GM19023 (cell line): ENCODE results near the gene JAG1.
"Not testable (repeated sequence)": the region's sequence is repeated elsewhere in the genome, so short reads cannot be mapped to it uniquely, and the experiment has no call there.

Source experiments
- ATAC-seq: cut with Tn5 transposase; IDR thresholded peaks from one replicate; pipeline ENCODE4 v1.9.1; 2021; ENCODE audit warnings: mild to moderate bottlenecking, moderate library complexity; ENCODE audit not compliant: unreplicated experiment

JAG1 gene

DNA sequence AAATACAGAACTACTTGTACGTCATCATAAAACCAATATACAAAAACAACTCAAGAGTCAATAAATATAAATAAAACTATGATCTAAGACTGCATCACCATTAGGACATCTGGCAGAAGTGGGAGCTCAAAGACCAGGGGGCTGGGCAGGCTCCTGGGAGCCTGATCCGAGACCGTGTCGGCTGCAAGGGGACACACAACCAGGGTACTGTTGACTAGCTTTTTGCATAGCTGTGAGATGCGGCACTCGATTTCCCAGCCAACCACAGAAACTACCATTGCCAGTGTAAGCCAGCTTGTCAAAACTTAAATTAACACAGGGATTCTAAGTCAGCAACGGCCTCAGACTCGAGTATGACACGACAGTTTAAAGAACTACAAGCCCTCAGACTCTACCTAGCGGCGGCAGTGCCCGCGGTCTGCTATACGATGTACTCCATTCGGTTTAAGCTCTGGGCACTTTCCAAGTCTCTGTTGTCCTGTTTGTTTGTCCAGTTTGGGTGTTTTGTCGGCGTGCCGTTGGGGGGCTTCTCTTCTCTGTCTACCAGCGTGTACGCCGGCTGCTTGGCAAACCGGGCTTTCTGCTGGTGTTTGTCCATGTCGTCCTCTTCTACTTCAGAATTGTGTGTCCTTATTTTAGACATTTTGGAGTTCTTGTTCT, 34.6 kb downstream of the JAG1 start:
- no peak for ATAC-seq

GRCh38 chr20:10637563-10637962, 36.2 kb downstream of the JAG1 start:
- ATAC-seq, result no peak

DNA sequence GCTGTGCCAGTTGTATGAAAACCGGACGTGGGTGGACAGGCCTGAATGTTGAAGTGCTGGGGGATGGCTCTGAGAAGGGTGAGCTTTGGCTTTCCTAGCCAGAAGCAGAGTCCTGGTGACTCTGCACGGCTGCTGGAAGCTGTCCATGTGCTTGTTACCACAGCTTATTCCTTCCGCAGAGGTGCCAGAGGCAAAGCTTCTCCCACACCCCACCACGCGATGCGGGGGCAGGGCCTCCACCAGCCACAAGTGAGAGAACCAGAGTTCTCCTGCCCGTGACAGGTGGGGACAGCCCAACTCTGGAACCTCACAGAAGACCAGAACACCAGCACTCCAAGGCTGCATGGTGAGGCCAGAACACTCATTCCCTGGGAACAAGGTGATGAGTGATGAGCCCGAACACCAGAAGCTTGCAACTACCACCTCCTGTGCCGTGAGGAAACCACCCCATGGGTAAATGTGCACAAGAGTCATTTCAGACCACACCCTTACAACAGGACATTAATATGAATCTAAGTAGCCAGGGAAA, 36.7 kb downstream of the JAG1 start:
- no peak for ATAC-seq

DNA sequence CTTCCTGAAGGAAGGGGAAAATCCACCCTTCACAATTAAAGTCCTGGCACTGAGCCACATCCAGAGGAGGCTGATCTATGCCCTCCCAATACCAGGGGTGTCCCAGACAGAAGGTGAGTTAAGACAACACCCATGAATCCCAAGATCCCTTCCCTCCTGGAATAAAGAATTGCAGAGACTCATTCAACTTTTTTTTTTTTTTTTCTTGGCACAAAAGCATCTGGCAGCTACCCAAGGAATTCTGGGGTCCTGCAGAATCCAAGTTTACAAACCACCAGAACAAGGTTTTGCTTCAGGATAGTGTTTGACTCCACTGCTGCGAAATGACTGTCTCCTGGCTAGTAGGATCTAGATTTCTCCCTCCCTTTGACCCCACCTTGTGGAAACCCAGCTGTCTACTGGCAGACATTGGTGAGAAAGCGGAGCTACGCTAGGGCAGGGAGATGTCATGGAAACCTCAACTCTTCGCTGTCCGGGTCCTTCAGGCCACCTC, 37.4 kb downstream of the JAG1 start:
- ATAC-seq, result no peak

DNA sequence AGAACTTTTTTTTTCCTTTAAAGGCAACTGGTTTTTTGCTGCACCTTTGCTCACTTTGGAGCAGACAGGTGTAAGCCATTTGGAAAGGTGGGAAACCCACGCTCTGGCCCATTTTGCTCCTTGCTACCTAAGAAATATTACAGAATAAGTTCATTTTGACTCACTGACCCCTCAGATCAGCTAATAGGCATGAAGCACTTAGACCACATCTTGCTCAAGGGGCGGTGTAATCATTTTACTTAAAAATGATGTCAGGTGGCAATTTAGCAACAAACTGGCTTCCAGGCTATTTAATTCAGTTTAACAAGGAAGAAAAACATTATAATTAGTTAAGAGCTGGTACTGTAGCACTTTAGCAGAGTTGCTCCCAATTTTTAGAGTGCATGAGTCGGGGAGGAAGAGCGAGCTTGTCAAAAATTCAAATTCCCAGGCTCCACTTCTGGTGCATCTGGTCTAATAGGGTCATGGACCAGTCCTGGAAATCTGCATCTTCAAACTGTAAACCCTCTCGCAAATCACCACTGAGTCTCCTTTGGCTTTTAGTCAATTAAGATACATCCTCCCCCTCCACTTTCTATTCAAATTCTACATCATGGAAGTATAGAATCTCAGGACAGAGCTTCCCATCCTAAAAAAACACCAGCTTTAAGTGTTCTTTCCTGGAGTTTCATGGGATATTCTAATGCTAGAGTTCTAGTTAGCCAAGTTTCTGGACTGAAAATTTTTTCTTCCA, 38.2 kb downstream of the JAG1 start:
- no peak for ATAC-seq

GRCh38 chr20:10634683-10635411, 39.0 kb downstream of the JAG1 start:
- no peak for ATAC-seq

GRCh38 chr20:10634211-10634610, 39.6 kb downstream of the JAG1 start:
- ATAC-seq, result no peak

DNA sequence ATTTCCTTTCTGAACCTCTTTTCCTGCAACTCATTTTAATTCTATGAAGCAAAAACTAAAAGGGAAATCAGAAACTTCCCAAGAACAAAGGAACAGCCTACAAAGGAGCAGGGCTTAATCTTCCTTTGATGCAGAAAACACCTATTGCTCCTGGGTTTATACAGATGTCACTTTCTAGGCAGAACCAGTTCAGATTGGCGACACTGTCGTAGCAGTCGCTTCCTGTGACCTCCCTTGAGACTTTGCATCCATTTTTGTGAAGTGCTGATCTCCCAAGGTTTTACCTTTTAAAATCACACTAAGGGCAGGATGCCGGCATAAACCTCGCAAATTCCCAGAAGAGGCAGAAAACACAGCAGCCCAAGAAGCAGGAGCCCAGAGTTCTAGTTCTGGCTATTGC, 40.1 kb downstream of the JAG1 start:
- ATAC-seq, result no peak

- no peak for ATAC-seq
Observed at GRCh38 chr20:10632721-10633509, 40.9 kb downstream of the JAG1 start.

GRCh38 chr20:10631126-10631525, 42.7 kb downstream of the JAG1 start:
- no peak for ATAC-seq

DNA sequence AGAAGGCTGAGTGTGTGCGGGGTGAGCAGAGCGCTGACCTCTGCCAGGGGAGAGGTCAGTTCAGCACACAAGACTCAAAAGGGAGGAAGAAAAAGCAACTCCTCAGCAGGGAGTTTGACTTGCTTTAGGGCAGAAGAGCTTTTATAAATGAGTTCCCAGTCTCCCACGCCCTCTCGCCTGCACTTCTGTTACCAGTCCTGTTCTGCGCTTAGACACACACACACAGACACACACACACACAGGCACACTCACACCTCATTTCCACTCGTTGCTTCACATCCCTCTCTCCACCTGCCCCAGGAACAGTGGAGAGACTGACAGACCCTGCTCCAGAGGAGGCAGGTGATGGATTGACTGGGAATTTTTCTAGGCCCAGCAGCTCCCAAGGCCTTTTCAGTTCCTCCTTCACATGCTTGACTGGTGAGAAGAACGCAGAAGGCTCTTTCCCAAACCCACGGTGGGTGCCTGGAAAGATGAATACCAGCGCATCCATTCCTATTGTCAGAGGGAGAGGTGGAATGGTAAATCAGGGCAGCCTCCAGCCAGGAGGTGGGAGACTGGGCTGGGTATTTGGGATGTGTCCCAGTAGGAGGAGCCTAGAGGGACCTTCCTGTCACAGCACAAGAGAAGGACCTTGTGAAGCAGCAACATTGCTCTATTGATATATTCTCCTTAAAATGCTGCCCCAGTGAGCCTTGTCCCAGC, 43.7 kb downstream of the JAG1 start:
- no peak for ATAC-seq

GRCh38 chr20:10626896-10627295, 46.9 kb downstream of the JAG1 start:
- no peak for ATAC-seq

DNA sequence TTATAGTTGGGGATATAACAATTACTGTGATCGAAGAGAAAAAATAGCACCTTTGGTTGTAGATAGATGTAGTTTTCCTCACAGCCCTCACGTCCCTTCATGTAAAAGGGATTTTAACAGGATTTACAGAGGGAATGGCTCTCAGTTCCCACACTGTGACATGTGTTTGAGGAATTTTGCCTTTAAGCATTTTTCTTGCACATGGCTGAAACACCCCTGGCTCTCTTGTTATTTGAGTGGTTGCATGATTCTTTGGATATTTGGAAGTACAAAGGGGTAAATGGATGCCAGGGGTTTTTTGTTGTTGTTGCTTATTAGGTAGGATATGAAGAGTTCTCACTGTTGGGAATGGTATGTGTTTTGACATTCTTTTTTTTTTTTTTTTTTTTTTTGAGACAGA, 48.2 kb downstream of the JAG1 start:
- no peak for ATAC-seq

DNA sequence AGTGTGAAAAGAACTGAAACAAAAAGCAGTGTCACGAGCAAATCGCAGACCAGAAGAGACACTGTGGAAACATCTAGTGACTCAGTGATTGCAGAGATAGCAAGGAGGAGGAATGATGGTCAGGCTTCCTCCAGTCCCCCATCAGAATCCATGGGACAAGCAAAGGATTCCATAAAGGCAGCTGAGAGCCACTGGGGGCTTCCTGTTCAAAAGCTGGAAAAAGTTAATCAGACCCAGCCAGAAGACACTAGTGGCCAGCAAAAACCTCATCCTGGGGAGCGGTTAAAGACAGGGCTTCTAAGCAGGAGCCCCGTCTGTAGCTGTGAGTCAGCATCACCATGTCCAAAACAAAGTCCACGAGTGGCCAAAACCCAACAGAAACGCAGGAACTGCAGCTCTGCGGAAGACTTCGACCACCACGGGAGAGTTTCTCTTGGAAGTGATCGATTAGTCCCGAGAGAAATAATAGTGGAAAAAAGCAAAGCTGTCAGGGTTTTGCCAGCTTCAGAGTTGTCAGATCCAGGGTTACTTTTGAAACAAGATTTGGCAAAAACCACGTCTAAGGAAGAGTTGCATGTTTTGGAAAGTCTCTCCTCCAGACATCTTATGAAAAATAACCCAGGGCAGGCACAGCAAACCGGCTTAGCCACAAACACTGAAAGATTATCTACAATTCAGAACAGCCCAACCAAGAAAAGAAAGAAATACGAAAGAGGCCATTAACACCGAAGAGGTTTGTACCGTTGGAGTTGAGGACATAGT, 51.0 kb downstream of the JAG1 start:
- ATAC-seq, result no peak

- ATAC-seq, result no peak
Observed at GRCh38 chr20:10621149-10621548, 52.6 kb downstream of the JAG1 start.

DNA sequence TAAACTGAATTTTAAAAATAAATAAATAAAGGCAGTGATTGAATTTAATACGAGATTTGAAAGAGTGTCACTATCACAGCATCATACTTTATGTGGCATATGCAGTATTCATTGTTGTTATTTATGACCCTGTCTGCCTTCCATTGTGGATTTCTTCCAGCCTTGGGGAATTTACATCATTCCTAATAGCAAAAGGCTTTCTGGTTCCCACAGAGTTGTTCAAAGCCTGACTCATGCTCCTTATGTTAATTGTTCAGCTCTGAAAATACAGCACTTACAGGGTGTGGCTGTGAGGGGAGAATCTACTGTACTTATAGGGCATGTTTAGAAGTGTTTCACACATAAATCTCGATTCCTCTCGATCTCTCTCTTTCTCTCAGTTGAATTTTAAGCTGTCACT, 54.4 kb downstream of the JAG1 start:
- ATAC-seq, result no peak

DNA sequence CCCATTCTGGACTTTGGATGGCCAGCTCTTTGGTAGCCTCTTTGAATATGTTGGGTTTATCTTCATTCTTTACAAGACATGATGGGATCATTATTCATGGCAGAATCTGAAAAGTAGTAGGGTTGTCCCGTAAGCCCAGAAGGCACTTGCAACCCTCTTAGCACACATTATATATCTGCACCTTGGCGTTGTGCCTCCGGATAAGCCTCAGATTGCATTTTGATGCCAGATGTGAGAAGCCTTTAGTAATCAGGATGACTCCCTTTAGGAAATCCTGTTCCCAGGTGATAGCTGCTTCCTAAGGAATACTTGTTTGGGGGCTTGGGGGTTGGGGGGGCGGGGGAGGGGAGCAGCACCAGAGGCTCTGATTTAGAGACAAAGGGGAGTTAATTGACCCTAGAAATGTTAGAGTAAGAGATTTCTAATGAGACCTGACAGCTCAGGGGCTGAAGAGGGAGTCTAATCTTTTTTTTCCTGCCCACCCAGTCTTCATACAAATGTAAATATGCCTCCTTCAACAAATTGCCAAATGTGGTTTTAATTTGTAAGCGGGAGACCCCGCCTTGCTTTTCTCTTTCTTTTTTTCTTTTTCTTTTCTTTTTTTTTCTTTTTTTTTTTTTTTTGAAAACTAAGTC, 55.1 kb downstream of the JAG1 start:
- ATAC-seq, result no peak

DNA sequence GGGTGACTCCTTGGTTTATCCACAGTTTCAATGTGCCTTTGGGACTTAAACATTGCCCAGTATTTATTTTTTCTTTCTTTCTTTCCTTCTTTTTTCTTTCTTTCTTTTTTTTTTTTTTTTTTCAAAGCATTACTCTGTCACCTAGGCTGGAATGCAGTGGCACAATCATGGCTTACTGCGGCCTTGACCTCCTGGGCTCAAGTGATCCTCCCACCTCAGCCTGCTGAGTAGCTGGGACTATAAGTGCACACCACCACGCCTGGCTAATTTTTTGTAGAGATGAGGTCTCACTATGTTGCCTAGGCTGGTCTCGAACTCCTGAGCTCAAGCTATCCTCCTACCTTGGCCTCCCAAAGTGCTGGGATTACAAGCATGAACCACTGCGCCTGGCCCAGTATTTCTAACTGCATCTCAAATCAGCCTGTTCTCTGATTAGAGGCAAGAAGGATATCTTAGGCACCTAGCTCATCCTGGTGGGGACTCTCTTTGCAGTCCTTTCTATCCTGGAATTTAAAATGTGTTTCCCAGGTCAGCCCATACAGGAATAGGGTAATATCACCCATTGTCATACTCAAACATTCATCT, 56.2 kb downstream of the JAG1 start:
- ATAC-seq, result not testable (repeated sequence)

GRCh38 chr20:10616212-10616611, 57.6 kb downstream of the JAG1 start:
- no peak for ATAC-seq
